Lower leg skin (tissue), 4 donors: ENCODE results near the gene APH1A. TPM values are rescaled to one million over a fixed set of nuclear protein-coding genes. Genes with fewer than 3 reads are reported as not detected.

Experiments
- DNase-seq, 2 donors: peaks; one replicate each; pipeline ENCODE4 v3.0.0-alpha.2; 2019; ENCODE audit warnings: low spot score in 2 of 2
- H3K4me3 ChIP-seq: fragments of 200-600 bp; sonication (generic); 2 replicates; pipeline ENCODE4 v1.5.1; 2017; ENCODE audit warnings: mild to moderate bottlenecking, low read depth; ENCODE audit not compliant: poor library complexity, severe bottlenecking
- CTCF ChIP-seq, 3 donors: fragments of 450-650 bp; IDR thresholded peaks; one replicate each; pipeline ENCODE4 v1.5.1; 2016; ENCODE audit warnings: antibody characterized with exemption in 3 of 3, mild to moderate bottlenecking in 3 of 3, moderate library complexity in 2 of 3
- POLR2A ChIP-seq, 2 donors: fragments of 450-650 bp; IDR thresholded peaks; one replicate each; pipeline ENCODE4 v1.6.1; 2016 to 2017; ENCODE audit warnings: antibody characterized with exemption in 2 of 2, mild to moderate bottlenecking in 1 of 2, moderate library complexity in 1 of 2
- WGBS, 2 donors: methylation state at CpG; one replicate each; pipeline ENCODE4 v1.1.5; 2018; 5-methylcytosine and 5-hydroxymethylcytosine counted together
- intact Hi-C: fragments of 100-400 bp; cut with DNase I; formaldehyde crosslinking; loops from one replicate; pipeline ENCODE4 v1.15.0; 2023; ENCODE audit warnings: low total_unique reads
- total RNA-seq, 4 donors: library from RNA; depleted of rRNA; stranded (reverse); fragments of >200 nt; gene quantifications; one replicate each; pipeline ENCODE4 v1.1.0, GENCODE V29; 2016

APH1A gene
- total RNA-seq, 4 donors from 2014 or later = 113 to 139 (median 126) TPM

- TF ChIP-seq CTCF (IDR thresholded peaks at IDR 0.05) = no peak
- no peak for TF ChIP-seq POLR2A (IDR thresholded peaks at IDR 0.05)
- intact Hi-C loops = no loop called here
- WGBS, 2 donors = 44% methylated on average over 4 of the region's 4 CpGs
- no peak overlapping the region for H3K4me3 ChIP-seq
- no peak for DNase-seq
These were observed 9.6 kb downstream of the APH1A start for GRCh38 chr1:150259217-150259616.

- intact Hi-C loops = no loop called here
- TF ChIP-seq POLR2A (IDR thresholded peaks at IDR 0.05) = no peak
- TF ChIP-seq CTCF (IDR thresholded peaks at IDR 0.05) = no peak
- 56% methylated on average over 13 of the region's 13 CpGs for WGBS, 2 donors
- H3K4me3 ChIP-seq = no peak within 1 kb of the TSS
- no peak for DNase-seq
These were observed 10.9 kb downstream of the APH1A start, which contains the start of gene CA14 for GRCh38 chr1:150257624-150258585. CA14 (plus strand) TSS chr1:150257774; CDS start chr1:150258129, 355 bp downstream.

- no peak overlapping the region for H3K4me3 ChIP-seq
- intact Hi-C loops = no loop called here
- DNase-seq = no peak
- WGBS, 2 donors = 23 to 36% methylated on average over 14 of the region's 14 CpGs
- TF ChIP-seq POLR2A (IDR thresholded peaks at IDR 0.05) = no peak
- no peak for TF ChIP-seq CTCF (IDR thresholded peaks at IDR 0.05)
These were observed 12.1 kb downstream of the APH1A start for GRCh38 chr1:150256554-150257341.

- intact Hi-C loops = no loop called here
- no peak for DNase-seq
- WGBS, 2 donors = 0% methylated on average over 1 of the region's 1 CpG
- H3K4me3 ChIP-seq = no peak overlapping the region
- TF ChIP-seq POLR2A (IDR thresholded peaks at IDR 0.05) = no peak
- no peak for TF ChIP-seq CTCF (IDR thresholded peaks at IDR 0.05)
These were observed 12.6 kb downstream of the APH1A start for GRCh38 chr1:150256198-150256553.

- 80 to 87% methylated on average over 2 of the region's 2 CpGs for WGBS, 2 donors
- no peak for TF ChIP-seq CTCF (IDR thresholded peaks at IDR 0.05)
- no peak for TF ChIP-seq POLR2A (IDR thresholded peaks at IDR 0.05)
- no peak overlapping the region for H3K4me3 ChIP-seq
- intact Hi-C loops = no loop called here
- no peak for DNase-seq
These were observed 18.9 kb downstream of the APH1A start for GRCh38 chr1:150249936-150250335.
